ENCODE results near the gene GALNTL6.

The GALNTL6 gene

GRCh38 chr4:172666711-172667368 is 853.6 kb downstream of the GALNTL6 start:
- Histone ChIP-seq H3K27me3 (replicated peaks; ENCODE audit: control insufficient read depth, insufficient read depth, low read length) (no peaks in the 10 kb centered on the region), H3K4me3 (replicated peaks; ENCODE audit: low read depth, low read length) (no peak overlapping the region), H3K36me3 (ENCODE audit: control insufficient read depth, insufficient read depth, low read length) (no peaks in the 10 kb centered on the region)
- TF ChIP-seq CTCF (IDR thresholded peaks at IDR 0.05; ENCODE audit: insufficient read depth, low read length, poor library complexity, severe bottlenecking): no peak
- no peak for DNase-seq (ENCODE audit: extremely low read depth, insufficient read length)

GRCh38 chr4:172674811-172675210 is 861.6 kb downstream of the GALNTL6 start:
- no peak for DNase-seq (ENCODE audit: extremely low read depth, insufficient read length)
- H3K36me3 ChIP-seq (ENCODE audit: control insufficient read depth, insufficient read depth, low read length): no peaks in the 10 kb centered on the region
- no peak for TF ChIP-seq CTCF (IDR thresholded peaks at IDR 0.05; ENCODE audit: insufficient read depth, low read length, poor library complexity, severe bottlenecking)
- no peak overlapping the region for H3K4me3 ChIP-seq (replicated peaks; ENCODE audit: low read depth, low read length)
- no peaks in the 10 kb centered on the region for H3K27me3 ChIP-seq (replicated peaks; ENCODE audit: control insufficient read depth, insufficient read depth, low read length)

- Histone ChIP-seq H3K27me3 (replicated peaks; ENCODE audit: control insufficient read depth, insufficient read depth, low read length) (no peaks in the 10 kb centered on the region), H3K36me3 (ENCODE audit: control insufficient read depth, insufficient read depth, low read length) (no peaks in the 10 kb centered on the region), H3K4me3 (replicated peaks; ENCODE audit: low read depth, low read length) (no peak overlapping the region)
- TF ChIP-seq CTCF (IDR thresholded peaks at IDR 0.05; ENCODE audit: insufficient read depth, low read length, poor library complexity, severe bottlenecking): no peak
- no peak for DNase-seq (ENCODE audit: extremely low read depth, insufficient read length)
Observed at GRCh38 chr4:172675232-172675631, 862.0 kb downstream of the GALNTL6 start.

GRCh38 chr4:172680691-172681090 is 867.5 kb downstream of the GALNTL6 start:
- no peak overlapping the region for H3K4me3 ChIP-seq (replicated peaks; ENCODE audit: low read depth, low read length)
- H3K27me3 ChIP-seq (replicated peaks; ENCODE audit: control insufficient read depth, insufficient read depth, low read length): no peaks in the 10 kb centered on the region
- TF ChIP-seq CTCF (IDR thresholded peaks at IDR 0.05; ENCODE audit: insufficient read depth, low read length, poor library complexity, severe bottlenecking): no peak
- no peak for DNase-seq (ENCODE audit: extremely low read depth, insufficient read length)
- H3K36me3 ChIP-seq (ENCODE audit: control insufficient read depth, insufficient read depth, low read length): no peaks in the 10 kb centered on the region

- H3K27me3 ChIP-seq (replicated peaks; ENCODE audit: control insufficient read depth, insufficient read depth, low read length): no peaks in the 10 kb centered on the region
- no peak overlapping the region for H3K4me3 ChIP-seq (replicated peaks; ENCODE audit: low read depth, low read length)
- H3K36me3 ChIP-seq (ENCODE audit: control insufficient read depth, insufficient read depth, low read length): no peaks in the 10 kb centered on the region
- TF ChIP-seq CTCF (IDR thresholded peaks at IDR 0.05; ENCODE audit: insufficient read depth, low read length, poor library complexity, severe bottlenecking): no peak
- DNase-seq (ENCODE audit: extremely low read depth, insufficient read length): no peak
Observed at GRCh38 chr4:172683021-172683420, 869.8 kb downstream of the GALNTL6 start.

- TF ChIP-seq CTCF (IDR thresholded peaks at IDR 0.05; ENCODE audit: insufficient read depth, low read length, poor library complexity, severe bottlenecking): no peak
- no peak for DNase-seq (ENCODE audit: extremely low read depth, insufficient read length)
Observed at GRCh38 chr4:172686021-172686420, 872.8 kb downstream of the GALNTL6 start.

More at GRCh38 chr4:172686021-172686420, 872.8 kb downstream of the GALNTL6 start:
- Histone ChIP-seq H3K4me3 (replicated peaks; ENCODE audit: low read depth, low read length) (no peak overlapping the region), H3K27me3 (replicated peaks; ENCODE audit: control insufficient read depth, insufficient read depth, low read length) (no peaks in the 10 kb centered on the region), H3K36me3 (ENCODE audit: control insufficient read depth, insufficient read depth, low read length) (no peaks in the 10 kb centered on the region)
